Muscle of back (tissue), 11 donors: ENCODE measurements around the gene TRIM46. TPM values are rescaled to one million over a fixed set of nuclear protein-coding genes. Genes with fewer than 3 reads are reported as not detected.

Experiments
- DNase-seq, 3 donors: peaks; one replicate each; pipeline versions ENCODE4 v3.0.0 to v3.0.0-alpha.2; 2013
- polyA plus RNA-seq, 10 donors: library from polyadenylated mRNA; unstranded; fragments of 120-200 nt; gene quantifications; one replicate each; pipeline ENCODE4 v1.2.1, GENCODE V29; 2013; ENCODE audit not compliant: insufficient read length in 10 of 10

TRIM46 gene
- polyA plus RNA-seq, 10 donors, result 0.21 to 0.83 (median 0.52) TPM

- DNase-seq, result no peak
These were observed 1.6 kb upstream of the TRIM46 start for GRCh38 chr1:155171836-155172731.

GRCh38 chr1:155172732-155173477, 744 bp upstream of the TRIM46 start, which contains the start of gene KRTCAP2:
TSS of gene KRTCAP2 (minus strand) at chr1:155173304. CDS start at chr1:155173224, 80 bp downstream.
- peak; percentile 95 to 97 (median 97) for DNase-seq

DNA sequence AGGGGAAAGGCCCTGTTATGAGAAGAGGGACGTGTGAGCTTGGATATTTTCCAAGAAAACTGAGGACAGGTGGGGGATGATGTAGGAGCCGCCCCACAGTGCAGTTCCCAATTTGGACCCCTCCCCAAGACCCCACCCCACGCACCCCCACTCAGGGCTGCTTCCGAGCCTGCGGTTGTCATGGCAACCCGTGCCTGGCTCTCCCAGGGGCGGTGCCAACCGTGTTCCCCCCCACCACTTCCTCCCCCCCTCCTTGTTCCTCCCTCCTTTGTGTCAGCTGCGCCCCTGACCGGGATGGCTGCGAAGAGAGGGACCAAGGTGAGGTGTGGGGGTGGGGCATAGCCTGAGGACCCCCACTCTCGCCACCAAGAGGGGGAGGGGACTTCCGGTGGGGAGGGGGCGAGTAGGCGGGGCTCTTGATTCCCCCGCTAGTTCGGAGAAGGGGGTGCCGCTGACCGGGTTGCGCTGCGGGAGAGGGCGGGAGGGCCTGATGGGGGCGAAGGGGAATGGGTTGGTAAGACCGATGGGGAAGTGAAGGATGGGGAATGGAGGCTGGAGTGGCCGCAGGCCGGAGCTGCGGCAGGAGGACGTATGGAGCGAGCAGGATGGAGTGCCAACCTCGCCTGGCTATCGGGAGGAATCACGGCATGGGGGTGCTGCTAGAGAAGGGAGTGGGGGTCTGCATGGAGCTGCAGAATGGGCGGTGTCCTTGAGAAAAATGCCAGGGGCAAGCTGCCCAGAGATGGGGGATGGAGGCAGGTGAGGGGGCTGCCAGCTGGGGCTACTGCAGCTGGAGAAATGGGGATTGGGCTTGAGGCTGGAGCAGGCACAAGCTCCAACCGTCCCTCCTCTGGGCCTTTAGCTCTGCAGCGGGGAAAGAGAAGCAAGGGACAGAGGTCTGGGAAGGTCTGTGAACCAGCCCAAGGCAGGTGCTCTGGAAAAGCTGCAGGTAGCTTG, 953 bp downstream of the TRIM46 start:
- peak in 1 of 3 donors; percentile 18 for DNase-seq

DNA sequence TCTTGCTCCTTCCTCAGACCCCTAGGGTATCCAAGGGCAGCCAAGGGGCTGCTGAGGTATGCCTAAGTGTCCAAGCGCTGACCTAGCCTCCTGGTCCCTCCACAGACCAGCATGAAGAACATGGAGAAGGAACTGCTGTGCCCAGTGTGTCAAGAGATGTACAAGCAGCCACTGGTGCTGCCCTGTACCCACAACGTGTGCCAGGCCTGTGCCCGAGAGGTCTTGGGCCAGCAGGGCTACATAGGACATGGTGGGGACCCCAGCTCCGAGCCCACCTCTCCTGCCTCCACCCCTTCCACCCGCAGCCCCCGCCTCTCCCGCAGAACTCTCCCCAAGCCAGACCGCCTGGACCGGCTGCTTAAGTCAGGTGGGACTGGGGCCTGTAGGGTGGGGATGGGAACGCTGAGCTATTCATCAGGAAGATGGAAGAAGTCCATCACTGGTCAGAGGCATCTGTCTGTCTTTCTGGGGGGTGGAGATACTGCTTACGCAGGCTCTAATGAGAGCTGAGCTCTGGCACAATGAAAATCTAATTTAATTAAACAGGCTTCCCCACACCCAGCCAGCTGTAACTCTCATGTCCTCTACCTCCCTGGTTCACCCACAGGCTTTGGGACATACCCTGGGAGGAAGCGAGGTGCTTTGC, 1.8 kb downstream of the TRIM46 start:
- no peak for DNase-seq

GRCh38 chr1:155175927-155176371, 2.3 kb downstream of the TRIM46 start:
- DNase-seq, result no peak

DNA sequence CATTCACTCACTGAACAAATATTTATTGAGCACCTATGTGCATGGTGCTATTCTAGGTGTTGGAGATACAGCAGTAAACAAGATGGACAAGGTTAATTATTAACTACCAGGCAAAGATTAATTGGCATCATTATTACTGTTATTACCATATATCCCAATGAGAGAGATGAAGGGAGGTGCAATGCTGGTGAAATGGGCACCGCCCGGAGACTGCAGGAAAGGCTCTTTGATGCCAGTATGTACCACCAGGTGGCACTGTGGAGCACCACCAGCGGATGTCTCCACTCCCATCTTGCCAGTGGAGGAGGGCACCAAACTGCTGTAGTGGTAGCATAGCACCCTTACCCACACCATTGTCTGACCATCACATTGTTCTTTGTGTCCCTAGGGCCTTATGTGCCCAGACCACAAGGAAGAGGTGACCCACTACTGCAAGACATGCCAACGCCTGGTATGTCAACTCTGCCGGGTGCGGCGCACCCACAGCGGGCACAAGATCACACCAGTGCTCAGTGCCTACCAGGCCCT, 3.0 kb downstream of the TRIM46 start:
- DNase-seq, result peak; percentile 59 to 80 (median 79)

GRCh38 chr1:155177192-155177917, 3.7 kb downstream of the TRIM46 start:
- DNase-seq, result no peak

GRCh38 chr1:155177918-155178281, 4.3 kb downstream of the TRIM46 start:
- DNase-seq, result no peak

DNA sequence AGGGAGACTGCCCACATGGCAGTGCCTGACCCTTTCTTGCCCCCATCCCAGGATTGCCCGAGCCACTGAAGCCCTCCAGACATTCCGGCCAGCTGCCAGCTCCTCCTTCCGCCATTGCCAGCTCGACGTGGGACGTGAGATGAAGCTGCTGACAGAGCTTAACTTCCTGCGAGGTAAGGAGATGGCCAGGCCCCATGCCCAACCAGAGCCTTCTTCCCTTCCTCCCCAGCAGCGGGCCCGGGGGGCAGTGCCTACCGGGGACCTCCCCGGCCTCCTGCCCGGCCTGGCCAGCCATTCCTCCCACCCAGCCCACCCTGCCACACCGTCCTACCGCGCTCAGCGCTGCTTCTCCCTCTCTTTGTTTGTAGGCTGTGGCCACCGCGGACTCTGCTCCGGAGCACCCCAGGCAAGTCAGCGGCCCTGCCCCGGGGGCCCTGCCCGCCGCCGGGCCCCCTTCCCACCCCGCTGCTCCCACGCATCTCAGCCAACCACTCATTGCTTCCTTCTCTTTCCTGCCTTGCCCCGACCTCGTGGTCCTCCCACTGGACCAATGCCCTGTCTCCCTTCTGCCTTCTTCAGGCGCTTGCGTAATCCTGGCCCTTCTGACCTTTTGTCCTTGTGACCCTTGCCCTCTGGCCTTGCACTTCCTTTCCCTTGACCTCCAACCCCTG, 4.9 kb downstream of the TRIM46 start:
- DNase-seq, result no peak

DNA sequence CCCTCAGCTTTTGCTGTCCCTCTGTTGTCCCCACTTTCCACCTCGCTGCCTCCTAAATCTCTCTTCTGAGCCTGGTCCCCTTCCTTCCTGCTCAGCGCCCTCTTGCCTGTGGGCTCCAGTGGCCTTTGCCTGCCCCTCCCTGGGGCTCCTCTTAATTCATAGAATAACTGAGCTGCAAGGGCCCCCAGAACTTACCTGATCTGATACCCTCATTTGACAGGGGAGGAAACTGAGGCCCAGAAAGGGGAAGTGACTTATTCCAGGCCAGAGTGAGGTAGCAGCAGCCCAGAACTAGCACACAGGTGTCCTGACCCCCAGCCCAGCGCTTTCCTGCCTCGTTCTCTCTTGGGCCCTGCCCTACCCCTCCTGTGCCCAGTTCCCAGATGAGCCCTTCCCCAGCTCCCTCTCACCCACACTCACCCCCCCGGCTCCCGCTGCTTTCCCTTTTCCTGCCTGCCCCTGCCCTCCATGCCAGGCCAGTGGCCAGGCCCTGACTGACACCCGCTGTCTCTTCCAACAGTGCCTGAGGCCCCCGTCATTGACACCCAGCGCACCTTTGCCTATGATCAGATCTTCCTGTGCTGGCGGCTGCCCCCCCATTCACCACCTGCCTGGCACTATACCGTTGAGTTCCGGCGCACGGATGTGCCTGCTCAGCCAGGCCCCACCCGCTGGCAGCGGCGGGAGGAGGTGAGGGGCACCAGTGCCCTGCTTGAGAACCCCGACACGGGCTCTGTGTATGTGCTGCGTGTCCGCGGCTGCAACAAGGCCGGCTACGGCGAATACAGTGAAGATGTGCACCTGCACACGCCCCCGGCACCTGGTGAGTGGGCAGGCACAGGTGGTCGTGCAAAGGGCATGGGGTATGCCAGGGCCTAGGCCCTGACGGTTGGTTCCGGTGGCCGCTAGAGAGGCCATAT, 5.7 kb downstream of the TRIM46 start:
- no peak for DNase-seq

GRCh38 chr1:155181371-155182051, 7.9 kb downstream of the TRIM46 start:
- DNase-seq, result no peak

- DNase-seq, result no peak
These were observed 8.5 kb downstream of the TRIM46 start for GRCh38 chr1:155182052-155182550.

- no peak for DNase-seq
These were observed 10.1 kb downstream of the TRIM46 start for GRCh38 chr1:155183775-155184221.

DNA sequence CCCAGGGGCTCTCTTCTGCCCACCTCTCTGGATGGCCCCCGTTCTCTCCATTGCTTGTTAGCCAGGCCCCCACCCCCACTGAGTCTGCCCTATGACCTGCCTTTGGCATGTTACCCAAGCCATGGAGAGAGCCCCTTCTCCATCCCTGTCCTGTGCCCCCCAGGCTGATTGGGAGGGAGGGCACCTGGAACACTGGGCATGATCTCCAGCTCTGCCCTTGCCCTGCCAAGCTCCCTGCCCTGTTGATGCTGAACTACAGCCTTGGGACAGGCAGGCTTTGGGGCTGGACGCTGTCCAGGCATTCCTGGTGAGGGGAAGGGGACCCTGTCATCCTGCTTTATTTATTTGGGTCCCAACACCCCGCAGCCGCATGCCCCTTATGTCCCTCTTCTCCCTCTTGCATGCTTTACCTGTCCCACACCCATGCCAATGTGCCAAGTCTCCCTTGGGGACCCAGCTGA, 10.7 kb downstream of the TRIM46 start:
- no peak for DNase-seq

GRCh38 chr1:155184835-155185782, 11.5 kb downstream of the TRIM46 start:
- peak in 1 of 3 donors; percentile 60 for DNase-seq

DNA sequence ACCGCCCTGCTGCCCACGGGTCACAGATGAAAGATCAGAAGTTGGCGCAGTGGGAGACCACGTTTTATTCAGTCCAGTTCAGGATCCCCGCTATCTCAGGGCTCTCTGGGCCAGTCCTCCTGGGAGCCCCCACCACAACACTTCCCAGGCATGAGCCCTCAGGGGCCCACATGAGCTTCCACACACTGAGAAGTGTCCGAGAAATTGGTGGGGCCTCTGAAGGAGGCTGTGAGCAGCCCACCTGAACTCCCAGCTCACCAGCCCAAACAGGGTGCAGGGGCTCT, 12.1 kb downstream of the TRIM46 start:
- DNase-seq, result no peak
